G401.6 (cell line): Measurements from ENCODE around the gene USP17L11.
"Not testable (repeated sequence)": the region's sequence is repeated elsewhere in the genome, so short reads cannot be mapped to it uniquely, and the experiment has no call there.

Source experiments
- FAIRE-seq: peaks from 2 replicates; lab custom pipeline; 2012; peaks lifted over from hg19 to GRCh38; lab: Jason Lieb, UNC

Gene USP17L11, protein sequence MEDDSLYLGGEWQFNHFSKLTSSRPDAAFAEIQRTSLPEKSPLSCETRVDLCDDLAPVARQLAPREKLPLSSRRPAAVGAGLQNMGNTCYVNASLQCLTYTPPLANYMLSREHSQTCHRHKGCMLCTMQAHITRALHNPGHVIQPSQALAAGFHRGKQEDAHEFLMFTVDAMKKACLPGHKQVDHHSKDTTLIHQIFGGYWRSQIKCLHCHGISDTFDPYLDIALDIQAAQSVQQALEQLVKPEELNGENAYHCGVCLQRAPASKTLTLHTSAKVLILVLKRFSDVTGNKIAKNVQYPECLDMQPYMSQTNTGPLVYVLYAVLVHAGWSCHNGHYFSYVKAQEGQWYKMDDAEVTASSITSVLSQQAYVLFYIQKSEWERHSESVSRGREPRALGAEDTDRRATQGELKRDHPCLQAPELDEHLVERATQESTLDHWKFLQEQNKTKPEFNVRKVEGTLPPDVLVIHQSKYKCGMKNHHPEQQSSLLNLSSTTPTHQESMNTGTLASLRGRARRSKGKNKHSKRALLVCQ

DNA sequence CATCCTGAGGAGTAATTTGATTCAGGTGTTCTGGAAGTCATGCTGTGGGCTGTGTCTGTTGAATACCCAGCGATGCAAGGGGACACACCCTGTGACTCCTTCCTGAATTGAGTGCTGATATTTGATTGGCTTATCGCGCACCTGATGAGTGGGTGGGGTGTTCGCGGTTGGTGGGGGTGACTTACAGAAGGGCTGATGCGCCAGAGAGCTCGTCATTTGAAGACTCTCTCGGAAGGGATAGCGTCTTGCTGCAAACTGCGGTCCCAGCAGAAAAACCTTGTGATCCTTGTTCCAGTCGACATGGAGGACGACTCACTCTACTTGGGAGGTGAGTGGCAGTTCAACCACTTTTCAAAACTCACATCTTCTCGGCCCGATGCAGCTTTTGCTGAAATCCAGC lies at the start of gene USP17L11:
TSS of gene USP17L11 (plus strand) at position 301 of the 400 bp plus-strand sequence. CDS start at position 301, 0 bp downstream.
- not testable (repeated sequence) for FAIRE-seq

DNA sequence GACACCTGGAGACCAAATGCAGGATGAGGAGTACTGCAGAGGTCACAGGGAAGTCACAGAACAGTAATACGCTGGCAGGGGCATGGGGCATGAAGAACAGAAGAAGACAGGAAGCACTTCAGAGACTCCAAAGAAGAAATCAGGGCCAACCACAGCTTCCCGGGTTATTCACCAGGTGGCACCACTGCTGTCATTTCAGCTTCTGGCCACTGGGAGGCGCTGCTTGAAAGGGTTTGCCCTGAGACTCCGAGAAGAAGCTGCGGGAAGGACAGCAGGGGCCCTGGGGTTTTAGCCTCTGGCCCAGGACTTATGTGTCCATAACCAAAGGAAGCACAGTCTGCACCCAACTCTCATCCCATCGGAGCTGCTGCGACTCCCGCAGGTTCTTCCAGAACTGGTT lies 49.2 kb upstream of the USP17L11 start:
- FAIRE-seq = not testable (repeated sequence)

DNA sequence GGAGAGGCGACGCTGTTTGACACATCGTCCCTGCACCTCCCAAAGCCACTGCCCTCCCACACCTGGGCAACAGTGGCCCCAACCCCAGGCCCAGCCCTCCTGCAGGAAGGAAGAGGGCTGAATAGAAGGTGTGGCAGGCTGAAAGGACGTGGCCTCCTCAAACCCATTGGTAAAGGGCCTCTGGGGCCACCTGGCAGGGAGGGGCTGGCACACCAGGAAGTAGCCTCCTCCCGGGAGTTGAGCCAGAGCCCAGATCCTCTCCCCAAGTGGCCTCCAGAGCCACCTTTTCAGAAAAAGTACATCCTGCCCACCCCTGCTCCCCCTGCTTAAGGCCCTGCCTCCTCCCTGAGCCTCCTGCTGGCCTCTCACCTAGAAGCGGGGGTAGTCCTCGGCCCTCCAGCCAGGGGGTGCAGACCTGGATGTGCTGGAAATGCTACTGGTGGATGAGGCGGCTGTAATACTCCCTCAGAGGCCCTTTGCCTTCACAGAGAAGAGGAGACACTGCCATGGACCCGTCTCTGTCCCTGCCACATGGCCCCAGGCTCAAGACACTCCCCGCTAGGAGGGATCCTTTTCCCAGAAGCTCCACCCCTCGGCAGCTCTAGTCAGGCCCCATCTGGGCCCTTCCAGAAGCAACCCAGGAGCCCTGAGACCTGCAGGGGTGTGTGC lies 45.3 kb upstream of the USP17L11 start, which contains the start of gene FAM90A26:
TSS of gene FAM90A26 (plus strand) at position 619 of the 669 bp plus-strand sequence. CDS start 2,764 bp downstream, outside the sequence.
- FAIRE-seq = not testable (repeated sequence)

DNA sequence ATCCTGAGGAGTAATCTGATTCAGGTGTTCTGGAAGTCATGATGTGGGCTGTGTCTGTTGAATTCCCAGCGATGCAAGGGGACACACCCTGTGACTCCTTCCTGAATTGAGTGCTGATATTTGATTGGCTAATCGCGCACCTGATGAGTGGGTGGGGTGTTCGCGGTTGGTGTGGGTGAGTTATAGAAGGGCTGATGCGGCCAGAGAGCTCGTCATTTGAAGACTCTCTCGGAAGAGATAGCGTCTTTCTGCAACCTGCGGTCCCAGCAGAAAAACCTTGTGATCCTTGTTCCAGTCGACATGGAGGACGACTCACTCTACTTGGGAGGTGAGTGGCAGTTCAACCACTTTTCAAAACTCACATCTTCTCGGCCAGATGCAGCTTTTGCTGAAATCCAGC lies 4.8 kb upstream of the USP17L11 start, which contains the start of gene USP17L10:
TSS of gene USP17L10 (plus strand) at position 301 of the 400 bp plus-strand sequence. CDS start at position 301, 0 bp downstream.
- FAIRE-seq = not testable (repeated sequence)

DNA sequence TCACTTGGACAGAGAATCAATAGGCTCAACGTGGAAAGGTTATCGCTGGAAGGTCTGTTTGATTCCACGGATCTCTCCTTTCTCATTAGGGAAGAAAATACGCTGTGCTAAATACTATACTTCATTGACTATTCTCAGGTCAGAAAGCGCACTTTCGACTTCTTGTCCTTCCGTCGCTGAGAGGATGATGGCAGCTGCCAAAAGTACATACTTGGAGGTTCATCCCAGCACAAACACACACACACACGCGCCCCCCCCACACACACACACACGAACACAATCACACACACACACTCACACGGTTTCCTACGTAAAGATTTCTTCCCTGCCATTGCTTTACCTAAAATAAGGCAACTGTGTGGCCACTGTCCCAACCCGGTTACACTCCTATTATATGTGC lies 504 bp upstream of the USP17L11 start:
- not testable (repeated sequence) for FAIRE-seq

DNA sequence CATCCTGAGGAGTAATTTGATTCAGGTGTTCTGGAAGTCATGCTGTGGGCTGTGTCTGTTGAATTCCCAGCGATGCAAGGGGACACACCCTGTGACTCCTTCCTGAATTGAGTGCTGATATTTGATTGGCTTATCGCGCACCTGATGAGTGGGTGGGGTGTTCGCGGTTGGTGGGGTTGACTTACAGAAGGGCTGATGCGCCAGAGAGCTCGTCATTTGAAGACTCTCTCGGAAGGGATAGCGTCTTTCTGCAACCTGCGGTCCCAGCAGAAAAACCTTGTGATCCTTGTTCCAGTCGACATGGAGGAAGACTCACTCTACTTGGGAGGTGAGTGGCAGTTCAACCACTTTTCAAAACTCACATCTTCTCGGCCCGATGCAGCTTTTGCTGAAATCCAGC lies 4.6 kb downstream of the USP17L11 start, which contains the start of gene USP17L12:
TSS of gene USP17L12 (plus strand) at position 301 of the 400 bp plus-strand sequence. CDS start at position 301, 0 bp downstream.
- FAIRE-seq = not testable (repeated sequence)

DNA sequence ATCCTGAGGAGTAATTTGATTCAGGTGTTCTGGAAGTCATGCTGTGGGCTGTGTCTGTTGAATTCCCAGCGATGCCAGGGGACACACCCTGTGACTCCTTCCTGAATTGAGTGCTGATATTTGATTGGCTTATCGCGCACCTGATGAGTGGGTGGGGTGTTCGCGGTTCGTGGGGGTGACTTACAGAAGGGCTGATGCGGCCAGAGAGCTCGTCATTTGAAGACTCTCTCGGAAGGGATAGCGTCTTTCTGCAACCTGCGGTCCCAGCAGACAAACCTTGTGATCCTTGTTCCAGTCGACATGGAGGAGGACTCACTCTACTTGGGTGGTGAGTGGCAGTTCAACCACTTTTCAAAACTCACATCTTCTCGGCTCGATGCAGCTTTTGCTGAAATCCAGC lies 9.4 kb downstream of the USP17L11 start, which contains the start of gene USP17L13:
TSS of gene USP17L13 (plus strand) at position 301 of the 400 bp plus-strand sequence. CDS start at position 301, 0 bp downstream.
- not testable (repeated sequence) for FAIRE-seq

DNA sequence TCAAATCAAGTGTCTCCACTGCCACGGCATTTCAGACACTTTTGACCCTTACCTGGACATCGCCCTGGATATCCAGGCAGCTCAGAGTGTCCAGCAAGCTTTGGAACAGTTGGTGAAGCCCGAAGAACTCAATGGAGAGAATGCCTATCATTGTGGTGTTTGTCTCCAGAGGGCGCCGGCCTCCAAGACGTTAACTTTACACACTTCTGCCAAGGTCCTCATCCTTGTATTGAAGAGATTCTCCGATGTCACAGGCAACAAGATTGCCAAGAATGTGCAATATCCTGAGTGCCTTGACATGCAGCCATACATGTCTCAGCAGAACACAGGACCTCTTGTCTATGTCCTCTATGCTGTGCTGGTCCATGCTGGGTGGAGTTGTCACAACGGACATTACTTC lies 15.0 kb downstream of the USP17L11 start:
- not testable (repeated sequence) for FAIRE-seq

DNA sequence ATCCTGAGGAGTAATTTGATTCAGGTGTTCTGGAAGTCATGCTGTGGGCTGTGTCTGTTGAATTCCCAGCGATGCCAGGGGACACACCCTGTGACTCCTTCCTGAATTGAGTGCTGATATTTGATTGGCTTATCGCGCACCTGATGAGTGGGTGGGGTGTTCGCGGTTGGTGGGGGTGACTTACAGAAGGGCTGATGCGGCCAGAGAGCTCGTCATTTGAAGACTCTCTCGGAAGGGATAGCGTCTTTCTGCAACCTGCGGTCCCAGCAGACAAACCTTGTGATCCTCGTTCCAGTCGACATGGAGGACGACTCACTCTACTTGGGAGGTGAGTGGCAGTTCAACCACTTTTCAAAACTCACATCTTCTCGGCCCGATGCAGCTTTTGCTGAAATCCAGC lies 18.9 kb downstream of the USP17L11 start, which contains the start of gene USP17L15:
TSS of gene USP17L15 (plus strand) at position 301 of the 400 bp plus-strand sequence. CDS start at position 301, 0 bp downstream.
- FAIRE-seq = not testable (repeated sequence)

DNA sequence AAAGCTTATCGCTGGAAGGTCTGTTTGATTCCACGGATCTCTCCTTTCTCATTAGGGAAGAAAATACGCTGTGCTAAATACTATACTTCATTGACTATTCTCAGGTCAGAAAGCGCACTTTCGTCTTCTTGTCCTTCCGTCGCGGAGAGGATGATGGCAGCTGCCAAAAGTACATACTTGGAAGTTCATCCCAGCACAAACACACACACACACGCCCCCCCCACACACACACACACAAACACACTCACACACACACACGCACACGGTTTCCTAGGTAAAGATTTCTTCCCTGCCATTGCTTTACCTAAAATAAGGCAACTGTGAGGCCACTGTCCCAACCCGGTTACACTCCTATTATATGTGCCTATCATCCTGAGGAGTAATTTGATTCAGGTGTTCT lies 23.3 kb downstream of the USP17L11 start:
- not testable (repeated sequence) for FAIRE-seq

DNA sequence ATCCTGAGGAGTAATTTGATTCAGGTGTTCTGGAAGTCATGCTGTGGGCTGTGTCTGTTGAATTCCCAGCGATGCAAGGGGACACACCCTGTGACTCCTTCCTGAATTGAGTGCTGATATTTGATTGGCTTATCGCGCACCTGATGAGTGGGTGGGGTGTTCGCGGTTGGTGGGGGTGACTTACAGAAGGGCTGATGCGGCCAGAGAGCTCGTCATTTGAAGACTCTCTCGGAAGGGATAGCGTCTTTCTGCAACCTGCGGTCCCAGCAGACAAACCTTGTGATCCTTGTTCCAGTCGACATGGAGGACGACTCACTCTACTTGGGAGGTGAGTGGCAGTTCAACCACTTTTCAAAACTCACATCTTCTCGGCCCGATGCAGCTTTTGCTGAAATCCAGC lies 28.4 kb downstream of the USP17L11 start, which contains the start of gene USP17L17:
TSS of gene USP17L17 (plus strand) at position 301 of the 400 bp plus-strand sequence. CDS start at position 301, 0 bp downstream.
- not testable (repeated sequence) for FAIRE-seq

DNA sequence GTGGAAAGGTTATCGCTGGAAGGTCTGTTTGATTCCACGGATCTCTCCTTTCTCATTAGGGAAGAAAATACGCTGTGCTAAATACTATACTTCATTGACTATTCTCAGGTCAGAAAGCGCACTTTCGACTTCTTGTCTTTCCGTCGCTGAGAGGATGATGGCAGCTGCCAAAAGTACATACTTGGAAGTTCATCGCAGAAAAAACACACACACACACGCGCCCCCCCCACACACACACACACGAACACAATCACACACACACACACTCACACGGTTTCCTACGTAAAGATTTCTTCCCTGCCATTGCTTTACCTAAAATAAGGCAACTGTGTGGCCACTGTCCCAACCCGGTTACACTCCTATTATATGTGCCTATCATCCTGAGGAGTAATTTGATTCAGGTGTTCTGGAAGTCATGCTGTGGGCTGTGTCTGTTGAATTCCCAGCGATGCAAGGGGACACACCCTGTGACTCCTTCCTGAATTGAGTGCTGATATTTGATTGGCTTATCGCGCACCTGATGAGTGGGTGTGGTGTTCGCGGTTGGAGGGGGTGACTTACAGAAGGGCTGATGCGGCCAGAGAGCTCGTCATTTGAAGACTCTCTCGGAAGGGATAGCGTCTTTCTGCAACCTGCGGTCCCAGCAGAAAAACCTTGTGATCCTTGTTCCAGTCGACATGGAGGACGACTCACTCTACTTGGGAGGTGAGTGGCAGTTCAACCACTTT lies 32.9 kb downstream of the USP17L11 start, which contains the start of gene USP17L18:
TSS of gene USP17L18 (plus strand) at position 678 of the 728 bp plus-strand sequence. CDS start at position 678, 0 bp downstream.
- FAIRE-seq = not testable (repeated sequence)

DNA sequence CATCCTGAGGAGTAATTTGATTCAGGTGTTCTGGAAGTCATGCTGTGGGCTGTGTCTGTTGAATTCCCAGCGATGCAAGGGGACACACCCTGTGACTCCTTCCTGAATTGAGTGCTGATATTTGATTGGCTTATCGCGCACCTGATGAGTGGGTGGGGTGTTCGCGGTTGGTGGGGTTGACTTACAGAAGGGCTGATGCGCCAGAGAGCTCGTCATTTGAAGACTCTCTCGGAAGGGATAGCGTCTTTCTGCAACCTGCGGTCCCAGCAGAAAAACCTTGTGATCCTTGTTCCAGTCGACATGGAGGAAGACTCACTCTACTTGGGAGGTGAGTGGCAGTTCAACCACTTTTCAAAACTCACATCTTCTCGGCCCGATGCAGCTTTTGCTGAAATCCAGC lies 37.9 kb downstream of the USP17L11 start, which contains the start of gene USP17L19:
TSS of gene USP17L19 (plus strand) at position 301 of the 400 bp plus-strand sequence. CDS start at position 301, 0 bp downstream.
- not testable (repeated sequence) for FAIRE-seq

DNA sequence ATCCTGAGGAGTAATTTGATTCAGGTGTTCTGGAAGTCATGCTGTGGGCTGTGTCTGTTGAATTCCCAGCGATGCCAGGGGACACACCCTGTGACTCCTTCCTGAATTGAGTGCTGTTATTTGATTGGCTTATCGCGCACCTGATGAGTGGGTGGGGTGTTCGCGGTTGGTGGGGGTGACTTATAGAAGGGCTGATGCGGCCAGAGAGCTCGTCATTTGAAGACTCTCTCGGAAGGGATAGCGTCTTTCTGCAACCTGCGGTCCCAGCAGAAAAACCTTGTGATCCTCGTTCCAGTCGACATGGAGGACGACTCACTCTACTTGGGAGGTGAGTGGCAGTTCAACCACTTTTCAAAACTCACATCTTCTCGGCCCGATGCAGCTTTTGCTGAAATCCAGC lies 42.6 kb downstream of the USP17L11 start, which contains the start of gene USP17L20:
TSS of gene USP17L20 (plus strand) at position 301 of the 400 bp plus-strand sequence. CDS start at position 301, 0 bp downstream.
- FAIRE-seq = not testable (repeated sequence)

DNA sequence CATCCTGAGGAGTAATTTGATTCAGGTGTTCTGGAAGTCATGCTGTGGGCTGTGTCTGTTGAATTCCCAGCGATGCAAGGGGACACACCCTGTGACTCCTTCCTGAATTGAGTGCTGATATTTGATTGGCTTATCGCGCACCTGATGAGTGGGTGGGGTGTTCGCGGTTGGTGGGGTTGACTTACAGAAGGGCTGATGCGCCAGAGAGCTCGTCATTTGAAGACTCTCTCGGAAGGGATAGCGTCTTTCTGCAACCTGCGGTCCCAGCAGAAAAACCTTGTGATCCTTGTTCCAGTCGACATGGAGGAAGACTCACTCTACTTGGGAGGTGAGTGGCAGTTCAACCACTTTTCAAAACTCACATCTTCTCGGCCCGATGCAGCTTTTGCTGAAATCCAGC lies 47.4 kb downstream of the USP17L11 start, which contains the start of gene USP17L21:
TSS of gene USP17L21 (plus strand) at position 301 of the 400 bp plus-strand sequence. CDS start at position 301, 0 bp downstream.
- FAIRE-seq = not testable (repeated sequence)
